GM12874 (cell line): ENCODE measurements around the gene ERCC6.

ENCODE experiments used
- TF ChIP-seq, protein P1 (sequence below): IDR thresholded peaks from 2 replicates; pipeline ENCODE4 v1.5.1; 2011; ENCODE audit warnings: low read depth, mild to moderate bottlenecking, control low read depth, low read length, moderate library complexity; ENCODE audit not compliant: insufficient read depth

The ERCC6 gene

DNA sequence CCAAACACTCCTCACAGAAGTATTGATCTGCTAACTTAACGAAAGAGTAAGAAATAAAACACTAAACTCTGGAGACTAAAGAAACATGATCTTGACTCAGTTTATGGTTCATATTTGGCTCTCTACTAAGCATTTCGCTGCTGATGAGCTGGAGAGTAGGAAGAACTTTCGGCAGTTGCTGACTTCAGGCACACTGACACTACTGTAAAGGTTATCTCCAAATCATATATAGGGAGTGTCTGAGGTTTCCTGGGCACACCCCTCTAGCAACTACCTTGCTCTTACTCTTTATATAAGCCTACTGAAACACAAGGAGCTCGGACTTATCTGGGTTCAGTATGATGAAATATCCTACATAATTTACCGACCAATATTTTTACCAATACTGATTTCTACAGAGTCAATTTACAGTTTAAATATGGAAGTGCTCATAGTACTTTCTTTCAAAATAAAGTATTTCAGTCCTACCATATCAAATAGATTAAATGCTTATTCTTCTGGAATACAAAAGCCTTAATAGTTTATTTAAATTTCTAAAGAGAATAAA is 39.5 kb downstream of the ERCC6 start:
- TF ChIP-seq, protein P1, sequence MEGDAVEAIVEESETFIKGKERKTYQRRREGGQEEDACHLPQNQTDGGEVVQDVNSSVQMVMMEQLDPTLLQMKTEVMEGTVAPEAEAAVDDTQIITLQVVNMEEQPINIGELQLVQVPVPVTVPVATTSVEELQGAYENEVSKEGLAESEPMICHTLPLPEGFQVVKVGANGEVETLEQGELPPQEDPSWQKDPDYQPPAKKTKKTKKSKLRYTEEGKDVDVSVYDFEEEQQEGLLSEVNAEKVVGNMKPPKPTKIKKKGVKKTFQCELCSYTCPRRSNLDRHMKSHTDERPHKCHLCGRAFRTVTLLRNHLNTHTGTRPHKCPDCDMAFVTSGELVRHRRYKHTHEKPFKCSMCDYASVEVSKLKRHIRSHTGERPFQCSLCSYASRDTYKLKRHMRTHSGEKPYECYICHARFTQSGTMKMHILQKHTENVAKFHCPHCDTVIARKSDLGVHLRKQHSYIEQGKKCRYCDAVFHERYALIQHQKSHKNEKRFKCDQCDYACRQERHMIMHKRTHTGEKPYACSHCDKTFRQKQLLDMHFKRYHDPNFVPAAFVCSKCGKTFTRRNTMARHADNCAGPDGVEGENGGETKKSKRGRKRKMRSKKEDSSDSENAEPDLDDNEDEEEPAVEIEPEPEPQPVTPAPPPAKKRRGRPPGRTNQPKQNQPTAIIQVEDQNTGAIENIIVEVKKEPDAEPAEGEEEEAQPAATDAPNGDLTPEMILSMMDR: no peak

DNA sequence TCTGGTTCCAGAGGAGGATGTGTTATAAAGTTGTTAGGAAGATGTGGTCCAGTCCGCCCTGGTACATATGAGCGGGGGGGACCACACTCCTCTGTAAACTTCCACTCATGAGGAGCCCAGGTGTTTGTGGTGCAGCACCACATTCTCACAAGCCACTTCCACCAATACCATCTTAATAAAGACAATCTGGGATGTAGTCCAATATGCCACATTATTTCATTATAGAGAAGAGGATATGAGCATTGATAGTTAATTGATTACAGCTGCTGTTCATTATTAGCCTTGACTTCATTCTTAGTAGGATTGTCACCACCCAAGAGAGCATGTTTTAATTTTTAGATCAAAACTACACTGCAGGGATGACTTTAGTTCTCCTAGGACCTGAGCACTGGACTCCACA is 40.5 kb downstream of the ERCC6 start:
- TF ChIP-seq, protein P1: no peak

DNA sequence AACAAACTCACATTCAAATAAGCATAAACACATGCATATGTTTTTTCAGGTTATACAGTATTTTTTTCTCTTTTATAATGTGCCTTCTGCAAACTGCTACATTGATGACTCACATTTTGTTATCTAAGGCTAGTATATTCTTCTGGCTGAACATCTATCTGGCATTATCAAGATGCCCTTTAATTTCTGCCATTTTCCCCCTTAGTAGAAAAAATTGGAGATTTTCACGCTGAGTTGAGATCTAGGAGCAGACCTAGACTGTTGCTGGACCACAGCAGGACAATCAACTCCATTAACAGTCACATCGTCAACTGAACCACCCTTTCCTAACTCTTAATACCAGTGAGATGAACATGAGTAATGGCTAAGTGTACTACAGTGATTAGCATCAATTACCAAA is 41.6 kb downstream of the ERCC6 start:
- TF ChIP-seq, protein P1: no peak

DNA sequence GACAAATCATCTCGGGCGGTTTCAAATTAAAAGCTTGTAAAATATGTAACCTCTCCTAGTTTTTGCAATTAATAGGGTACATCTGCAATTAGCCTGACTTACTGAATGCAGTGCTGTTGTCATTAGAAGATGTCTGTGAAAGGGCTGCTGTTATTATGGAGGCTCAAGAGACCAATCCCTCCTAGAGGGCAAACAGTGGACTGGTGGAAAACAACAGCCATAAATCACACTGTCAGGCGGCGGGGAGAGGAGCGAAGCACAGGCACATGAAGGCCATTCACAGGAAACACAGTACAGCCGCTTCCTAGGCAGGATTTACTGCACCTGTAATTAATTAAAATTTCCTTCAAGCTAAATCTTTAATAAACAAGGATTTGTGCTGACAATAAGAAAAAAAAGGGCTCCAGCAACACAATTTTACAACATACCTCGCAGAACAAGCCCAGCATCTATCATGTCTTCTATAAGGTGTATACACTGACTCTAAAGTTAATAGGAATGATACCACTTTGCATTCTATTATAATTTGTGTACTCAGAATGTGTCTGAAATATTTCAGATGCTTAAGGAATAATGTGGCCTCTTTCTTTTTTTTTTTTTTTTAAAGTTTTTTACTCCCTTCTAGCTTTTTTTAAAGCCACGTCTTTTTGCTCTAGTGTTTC is 50.7 kb downstream of the ERCC6 start:
- TF ChIP-seq, protein P1: no peak

DNA sequence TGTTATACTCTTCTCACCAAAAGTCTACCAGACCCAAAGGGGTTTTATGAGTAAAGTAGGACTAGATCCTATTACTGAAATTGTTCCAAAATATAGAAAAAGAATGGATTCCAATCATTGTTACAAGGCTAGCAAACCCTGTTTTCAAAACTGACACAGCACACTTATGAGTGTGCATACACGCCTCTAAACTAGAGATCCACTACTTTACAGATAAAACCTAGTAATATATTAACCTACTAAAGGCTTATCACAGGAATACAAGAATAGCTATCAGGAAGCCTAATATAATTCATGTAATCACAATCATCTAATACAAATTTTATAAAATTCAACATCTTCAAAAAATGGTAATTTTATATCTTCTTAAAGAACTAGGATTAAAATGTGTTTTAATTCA is 52.2 kb downstream of the ERCC6 start:
- TF ChIP-seq, protein P1: no peak

DNA sequence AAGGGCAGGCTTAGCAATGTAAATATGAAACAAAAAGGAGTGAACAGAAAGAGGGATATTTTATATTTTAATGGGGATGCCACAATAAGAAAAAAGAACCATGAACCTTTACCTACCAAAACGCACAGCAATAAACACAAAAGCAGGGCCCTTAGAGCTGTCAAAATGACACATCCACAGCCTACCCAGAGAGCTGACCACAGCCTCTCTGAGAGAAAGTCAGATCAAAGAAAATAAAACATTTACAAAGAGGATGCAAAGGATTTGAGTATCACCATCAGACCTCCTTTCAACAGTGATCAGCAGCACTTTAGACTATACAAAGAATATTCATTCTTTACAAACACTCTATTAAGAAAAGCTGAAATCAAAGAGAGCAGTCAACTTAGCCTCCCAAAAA is 52.9 kb downstream of the ERCC6 start:
- TF ChIP-seq, protein P1: no peak

DNA sequence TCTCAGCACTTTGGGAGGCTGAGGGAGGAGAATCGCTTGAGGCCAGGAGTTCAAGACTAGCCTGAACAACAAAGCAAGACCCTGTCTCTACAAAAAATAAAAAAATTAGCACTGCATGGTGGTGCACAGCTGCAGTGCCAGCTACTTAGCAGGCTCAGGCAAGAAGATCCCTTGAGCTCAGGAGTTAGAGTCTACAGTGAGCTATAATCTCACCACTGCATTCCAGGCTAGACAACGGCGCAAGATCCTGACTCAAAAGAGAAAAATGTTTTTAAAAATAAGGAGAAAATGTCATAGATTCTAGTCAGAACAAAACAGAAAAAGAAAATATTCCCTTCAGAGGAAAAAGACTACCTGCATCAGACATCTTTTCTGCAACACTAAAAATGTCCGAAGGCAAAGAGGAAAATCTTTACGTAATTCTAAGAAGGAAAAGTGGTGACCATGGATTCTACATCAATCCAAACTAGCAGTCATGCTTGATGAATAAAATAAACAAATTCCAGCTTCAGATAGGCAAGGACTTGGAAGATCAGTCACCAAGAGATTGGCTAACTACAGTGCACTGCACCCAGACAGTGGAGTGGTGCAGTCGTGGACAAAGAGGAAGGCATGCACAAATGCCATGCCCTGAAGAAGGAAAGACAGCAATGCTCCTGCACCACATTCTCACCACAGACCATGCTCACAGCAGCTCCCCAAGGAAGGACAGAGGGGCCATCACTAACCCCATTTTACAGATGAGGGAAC is 54.3 kb downstream of the ERCC6 start:
- TF ChIP-seq, protein P1: no peak
